IPS DF 6.9 (cell line): Measurements from ENCODE around the gene RPL28.
A peak's percentile ranks its signal among the peaks of the same experiment; 100 is the strongest.

ENCODE experiments used
- DNase-seq: peaks from one replicate; pipeline ENCODE4 v3.0.0-alpha.2; 2013; ENCODE audit warnings: low read depth, low spot score
- H3K27ac ChIP-seq: one replicate; pipeline ENCODE4 v1.5.1; 2013; ENCODE audit warnings: low read length, control low read depth
- H3K27me3 ChIP-seq: 2 replicates; pipeline ENCODE4 v1.6.1; 2013; ENCODE audit warnings: mild to moderate bottlenecking, low read length; ENCODE audit not compliant: control insufficient read depth, insufficient read depth
- H3K36me3 ChIP-seq: 2 replicates; pipeline ENCODE4 v1.6.1; 2013; ENCODE audit warnings: low read length; ENCODE audit not compliant: control insufficient read depth, insufficient read depth
- H3K4me1 ChIP-seq: 2 replicates; pipeline ENCODE4 v1.6.1; 2013; ENCODE audit warnings: low read length; ENCODE audit not compliant: control insufficient read depth, insufficient read depth
- H3K4me3 ChIP-seq: 2 replicates; pipeline ENCODE4 v1.5.1; 2013; ENCODE audit warnings: mild to moderate bottlenecking, low read length
- H3K9me3 ChIP-seq: 2 replicates; pipeline ENCODE4 v1.6.1; 2013; ENCODE audit warnings: low read length, inconsistent platforms; ENCODE audit not compliant: control insufficient read depth, insufficient read depth
- WGBS: extraction: QIAGEN DNeasy Blood & Tissue Kit; methylation state at CpG from one replicate; pipeline ENCODE4 v1.1.7; 2013; ENCODE audit warnings: mixed read lengths, missing lambda C conversion rate; ENCODE audit not compliant: insufficient read length, insufficient coverage; 5-methylcytosine and 5-hydroxymethylcytosine counted together

Gene RPL28

GRCh38 chr19:55434356-55434919 lies 48.7 kb downstream of the RPL28 start:
- H3K4me1 ChIP-seq, result peaks cover 3% of the 10 kb centered on the region; the same call in 1 of the 2 replicates
- no peaks in the 10 kb centered on the region; the same call in 1 of the 2 replicates for H3K36me3 ChIP-seq
- H3K27ac ChIP-seq, result no peak overlapping the region
- WGBS, result 99% methylated on average over 4 of the region's 4 CpGs
- H3K4me3 ChIP-seq, result no peak overlapping the region
- no peaks in the 10 kb centered on the region for H3K9me3 ChIP-seq
- 0 out of 2 replicates have a peak, but pooled peaks cover 2% of the 10 kb centered on the region for H3K27me3 ChIP-seq
- no peak for DNase-seq

- H3K4me1 ChIP-seq, result peaks cover 3% of the 10 kb centered on the region; the same call in 1 of the 2 replicates
- H3K4me3 ChIP-seq, result no peak overlapping the region
- H3K9me3 ChIP-seq, result no peaks in the 10 kb centered on the region
- WGBS, result 100% methylated on average over 4 of the region's 4 CpGs
- H3K27me3 ChIP-seq, result 0 out of 2 replicates have a peak, but pooled peaks cover 2% of the 10 kb centered on the region
- no peak for DNase-seq
- H3K36me3 ChIP-seq, result no peaks in the 10 kb centered on the region; the same call in 1 of the 2 replicates
- no peak overlapping the region for H3K27ac ChIP-seq
These were observed 49.3 kb downstream of the RPL28 start for GRCh38 chr19:55435020-55435419.

GRCh38 chr19:55436847-55437246 lies 51.1 kb downstream of the RPL28 start:
- DNase-seq, result no peak
- Histone ChIP-seq H3K27me3 (peaks cover 10% of the 10 kb centered on the region; the same call in 1 of the 2 replicates), H3K4me3 (no peak overlapping the region), H3K9me3 (no peaks in the 10 kb centered on the region), H3K4me1 (peaks cover 3% of the 10 kb centered on the region; the same call in 1 of the 2 replicates), H3K27ac (no peak overlapping the region), H3K36me3 (no peaks in the 10 kb centered on the region; the same call in 1 of the 2 replicates)
- no CpG with 5 or more reads among the region's 8 CpGs for WGBS

GRCh38 chr19:55437410-55437809 lies 51.7 kb downstream of the RPL28 start:
- no CpG with 5 or more reads among the region's 17 CpGs for WGBS
- no peak overlapping the region for H3K27ac ChIP-seq
- H3K9me3 ChIP-seq, result no peaks in the 10 kb centered on the region
- no peaks in the 10 kb centered on the region; the same call in 1 of the 2 replicates for H3K36me3 ChIP-seq
- no peak overlapping the region for H3K4me3 ChIP-seq
- peaks cover 3% of the 10 kb centered on the region; the same call in 1 of the 2 replicates for H3K4me1 ChIP-seq
- no peak for DNase-seq
- peaks cover 10% of the 10 kb centered on the region; the same call in 1 of the 2 replicates for H3K27me3 ChIP-seq

GRCh38 chr19:55439052-55439451 lies 53.3 kb downstream of the RPL28 start:
- Histone ChIP-seq H3K36me3 (no peaks in the 10 kb centered on the region), H3K4me1 (peaks cover 3% of the 10 kb centered on the region; the same call in 1 of the 2 replicates), H3K4me3 (no peak overlapping the region), H3K27me3 (peaks cover 21% of the 10 kb centered on the region), H3K9me3 (no peaks in the 10 kb centered on the region), H3K27ac (no peak overlapping the region)
- WGBS, result no CpG with 5 or more reads among the region's 5 CpGs
- no peak for DNase-seq

GRCh38 chr19:55440411-55441105 lies 54.8 kb downstream of the RPL28 start:
- no CpG with 5 or more reads among the region's 39 CpGs for WGBS
- Histone ChIP-seq H3K9me3 (no peaks in the 10 kb centered on the region), H3K4me3 (peak overlapping the region; percentile 33; the same call in 1 of the 2 replicates), H3K4me1 (peaks cover 3% of the 10 kb centered on the region; the same call in 1 of the 2 replicates), H3K27me3 (peaks cover 34% of the 10 kb centered on the region), H3K27ac (no peak overlapping the region), H3K36me3 (no peaks in the 10 kb centered on the region)
- no peak for DNase-seq

- H3K9me3 ChIP-seq, result no peaks in the 10 kb centered on the region
- H3K4me3 ChIP-seq, result no peak overlapping the region; the same call in 1 of the 2 replicates
- peaks cover 3% of the 10 kb centered on the region; the same call in 1 of the 2 replicates for H3K4me1 ChIP-seq
- no peak overlapping the region for H3K27ac ChIP-seq
- DNase-seq, result no peak
- H3K36me3 ChIP-seq, result no peaks in the 10 kb centered on the region
- no CpG with 5 or more reads among the region's 21 CpGs for WGBS
- peaks cover 35% of the 10 kb centered on the region for H3K27me3 ChIP-seq
These were observed 55.6 kb downstream of the RPL28 start for GRCh38 chr19:55441319-55441691.

GRCh38 chr19:55441692-55442321 lies 56.1 kb downstream of the RPL28 start:
- WGBS, result no CpG with 5 or more reads among the region's 39 CpGs
- peaks cover 36% of the 10 kb centered on the region for H3K27me3 ChIP-seq
- DNase-seq, result no peak

GRCh38 chr19:55442372-55442961 lies 56.7 kb downstream of the RPL28 start:
- Histone ChIP-seq H3K27me3 (peaks cover 41% of the 10 kb centered on the region), H3K27ac (no peak overlapping the region), H3K4me1 (peaks cover 2% of the 10 kb centered on the region; the same call in 1 of the 2 replicates), H3K4me3 (peak overlapping the region; percentile 16; the same call in 1 of the 2 replicates), H3K36me3 (no peaks in the 10 kb centered on the region), H3K9me3 (no peaks in the 10 kb centered on the region)
- WGBS, result no CpG with 5 or more reads among the region's 72 CpGs
- no peak for DNase-seq

More at GRCh38 chr19:55441692-55442321, 56.1 kb downstream of the RPL28 start:
- H3K4me3 ChIP-seq, result no peak overlapping the region; the same call in 1 of the 2 replicates
- no peaks in the 10 kb centered on the region for H3K9me3 ChIP-seq
- H3K4me1 ChIP-seq, result peaks cover 3% of the 10 kb centered on the region; the same call in 1 of the 2 replicates
- no peaks in the 10 kb centered on the region for H3K36me3 ChIP-seq
- no peak overlapping the region for H3K27ac ChIP-seq
